Bone marrow (tissue), 2 donors: Measurements from ENCODE around the gene LRRC23.
"Not testable (repeated sequence)": the region's sequence is repeated elsewhere in the genome, so short reads cannot be mapped to it uniquely, and the experiment has no call there.

ENCODE experiments used
- DNase-seq, 2 donors: peaks; one replicate each; lab custom pipeline; 2025; lab: John Stamatoyannopoulos, UW

LRRC23 gene

GRCh38 chr12:6872073-6873048, 32.3 kb upstream of the LRRC23 start:
- DNase-seq: peak; percentile 29 to 62

DNA sequence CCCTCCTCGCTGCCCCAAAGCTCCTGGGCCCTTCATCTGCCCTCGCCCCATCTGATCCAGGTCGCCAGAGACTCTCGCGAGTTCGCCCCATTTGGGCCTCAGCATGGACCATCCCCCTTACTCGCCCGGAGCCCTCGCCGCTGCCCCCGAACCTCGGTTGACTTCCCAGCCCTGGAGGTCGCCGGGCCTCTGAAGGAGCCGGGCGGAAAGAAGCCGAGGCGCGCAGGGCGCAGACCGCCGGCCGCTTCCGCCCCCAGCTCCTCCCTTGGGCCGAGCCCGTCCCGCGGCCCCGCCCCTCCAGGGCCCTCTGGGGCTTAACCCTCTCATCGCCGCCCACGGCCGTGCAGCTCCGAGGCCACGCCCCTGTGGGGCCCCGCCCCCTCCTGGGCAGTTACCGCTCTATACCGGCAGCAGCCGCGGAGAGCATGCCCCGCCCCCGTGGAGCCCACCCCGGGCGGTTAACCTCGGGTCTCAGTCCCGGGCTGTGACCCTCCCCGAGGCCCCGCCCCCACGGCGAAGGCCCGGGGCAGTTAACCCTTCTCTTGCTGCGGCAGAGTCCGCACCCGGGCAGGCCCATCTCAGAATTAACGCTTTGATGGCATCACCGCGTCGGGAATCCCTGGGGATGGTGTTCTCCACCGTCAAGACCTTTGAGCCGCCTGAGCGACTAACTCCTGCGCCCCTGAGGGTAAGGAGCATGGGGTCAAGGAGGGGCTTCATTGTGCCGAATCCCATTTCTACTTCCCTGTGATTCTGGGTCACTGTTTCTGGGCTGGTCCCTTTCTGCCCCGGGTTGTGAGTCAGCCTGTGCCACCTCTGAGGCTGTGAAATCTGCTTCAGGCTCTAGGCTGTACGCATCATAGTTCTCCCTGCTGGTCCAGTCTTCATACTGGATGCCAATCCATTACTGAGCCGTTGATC, 31.3 kb upstream of the LRRC23 start, which contains the start of gene SPSB2:
SPSB2 (minus strand) TSS at position 210 of the 921 bp plus-strand sequence. CDS start 402 bp downstream, outside the sequence.
- DNase-seq: peak; percentile 88

DNA sequence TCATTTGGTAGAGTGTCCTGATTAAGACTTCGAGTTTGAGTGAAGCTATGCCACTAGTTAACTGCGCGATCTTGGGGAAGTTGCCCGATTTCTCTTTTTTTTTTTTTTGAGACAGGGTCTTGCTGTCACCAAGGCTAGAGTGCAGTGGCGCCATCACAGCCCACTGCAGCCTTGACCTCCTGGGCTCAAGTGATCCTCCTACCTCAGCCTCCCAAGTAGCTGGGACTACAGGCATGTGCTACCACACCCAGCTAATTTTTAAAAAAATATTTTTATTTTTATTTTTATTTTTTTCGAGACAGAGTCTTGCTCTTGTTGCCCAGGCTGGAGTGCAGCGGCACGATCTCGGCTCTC, 30.6 kb upstream of the LRRC23 start:
- not testable (repeated sequence) for DNase-seq

DNA sequence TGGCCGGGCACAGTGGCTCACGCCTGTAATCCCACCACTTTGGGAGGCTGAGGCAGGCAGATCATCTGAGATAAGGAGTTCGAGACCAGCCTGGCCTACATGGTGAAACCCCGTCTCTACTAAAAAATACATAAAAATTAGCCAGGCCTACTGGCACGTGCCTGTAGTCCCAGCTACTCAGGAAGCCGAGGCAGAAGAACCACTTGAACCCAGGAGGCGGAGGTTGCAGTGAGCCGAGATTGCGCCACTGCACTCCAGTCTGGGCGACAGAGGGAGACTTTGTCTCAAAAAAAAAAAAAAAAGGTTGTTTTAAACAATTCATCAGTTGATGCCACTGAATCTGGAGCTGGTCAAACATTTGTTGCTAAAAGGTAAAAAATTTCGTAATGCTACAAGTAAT, 24.8 kb upstream of the LRRC23 start:
- DNase-seq: not testable (repeated sequence)

DNA sequence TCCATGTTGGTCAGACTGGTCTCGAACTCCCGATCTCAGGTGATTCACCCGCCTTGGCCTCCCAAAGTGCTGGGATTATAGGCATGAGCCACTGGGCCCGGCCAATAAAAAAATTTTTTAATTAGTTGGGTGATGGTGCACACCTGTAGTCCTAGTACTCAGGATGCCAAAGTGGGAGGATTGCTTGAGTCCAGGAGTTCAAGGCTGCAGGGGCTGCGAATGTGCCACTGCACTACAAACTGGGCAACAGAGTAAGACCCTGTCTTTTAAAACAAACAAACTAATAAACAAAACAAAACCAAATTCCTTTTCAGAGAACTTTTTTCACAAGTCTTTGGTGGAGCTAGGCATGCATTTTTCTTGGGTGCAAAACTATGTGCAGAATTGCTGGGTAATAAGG, 21.4 kb upstream of the LRRC23 start:
- DNase-seq: no peak

DNA sequence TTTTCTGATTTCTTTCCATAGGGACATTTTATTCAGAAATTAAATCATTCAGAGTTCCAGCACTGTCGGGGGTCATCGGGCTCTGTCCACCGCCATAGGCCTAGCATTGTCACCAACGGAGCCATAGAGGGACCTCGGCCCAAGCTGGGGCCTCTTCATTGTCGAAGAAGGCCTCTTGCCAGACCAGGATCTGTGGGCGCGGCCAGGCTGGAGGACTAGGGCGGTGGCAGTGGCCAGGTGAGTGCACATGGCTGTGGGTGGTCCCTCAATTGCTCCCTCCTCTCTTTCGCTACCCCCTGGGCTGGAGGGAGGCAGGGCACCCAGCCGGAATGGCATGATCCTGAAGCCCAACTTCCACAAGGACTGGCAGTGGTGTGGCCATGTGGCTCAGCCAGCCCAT, 20.9 kb upstream of the LRRC23 start:
- no peak for DNase-seq

- no peak for DNase-seq
These were observed 20.1 kb upstream of the LRRC23 start for GRCh38 chr12:6884539-6884938.

GRCh38 chr12:6886206-6886999, 18.2 kb upstream of the LRRC23 start:
- DNase-seq: not testable (repeated sequence)

- DNase-seq: no peak
These were observed 17.2 kb upstream of the LRRC23 start for GRCh38 chr12:6887460-6887859.

DNA sequence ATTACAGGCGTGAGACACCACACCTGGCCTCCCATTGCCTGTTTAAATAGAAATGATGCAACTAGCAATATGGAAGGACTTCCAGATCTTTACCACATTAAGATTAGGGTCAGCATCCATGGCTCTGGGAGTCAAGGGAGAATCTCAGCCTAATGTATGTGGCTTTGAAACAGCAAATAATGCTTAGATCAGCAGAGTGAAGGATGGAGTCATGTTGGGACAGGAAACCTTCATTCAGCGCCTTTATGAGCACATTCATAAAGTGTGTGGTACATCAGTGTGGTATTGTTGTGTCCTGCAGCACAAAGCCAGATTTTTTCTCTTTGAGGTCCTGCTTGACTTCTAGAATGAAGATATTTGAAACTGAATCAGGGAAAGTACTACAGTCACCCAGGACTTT, 16.3 kb upstream of the LRRC23 start:
- no peak for DNase-seq

- DNase-seq: not testable (repeated sequence)
These were observed 15.8 kb upstream of the LRRC23 start for GRCh38 chr12:6888794-6889193.

DNA sequence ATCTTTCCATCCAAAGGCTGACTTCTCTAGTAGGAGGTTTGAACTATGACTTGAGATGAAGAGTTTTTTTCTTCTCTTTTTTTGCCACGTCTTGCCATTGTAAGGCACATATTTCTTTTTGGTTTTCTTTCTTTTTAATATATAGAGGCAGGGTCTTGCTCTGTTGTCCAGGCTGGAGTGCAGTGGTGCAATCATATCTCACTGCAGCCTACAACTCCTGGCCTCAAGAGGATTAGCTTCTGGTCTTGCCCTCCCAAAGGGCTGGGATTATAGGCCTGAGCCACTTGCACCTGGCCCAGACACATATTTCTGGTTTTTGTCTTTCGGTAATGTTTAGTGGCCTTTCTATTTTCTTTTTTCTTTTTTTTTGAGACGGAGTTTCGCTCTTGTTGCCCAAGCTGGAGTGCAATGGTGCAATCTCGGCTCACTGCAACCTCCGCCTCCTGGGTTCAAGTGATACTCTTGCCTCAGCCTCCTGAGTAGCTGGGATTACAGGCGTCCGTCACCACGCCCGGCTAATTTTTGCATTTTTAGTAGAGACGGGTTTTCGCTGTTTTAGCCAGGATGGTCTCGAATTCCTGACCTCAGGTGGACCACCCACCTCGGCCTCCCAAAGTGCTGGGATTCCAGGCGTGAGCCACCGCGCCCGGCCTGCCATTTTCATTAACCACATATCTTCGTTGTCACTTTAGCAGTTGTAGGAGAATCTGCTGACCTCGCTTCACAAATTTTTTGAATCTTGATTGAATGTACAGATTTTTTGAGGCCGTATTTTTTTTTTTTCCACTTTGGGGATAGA, 14.6 kb upstream of the LRRC23 start:
- not testable (repeated sequence) for DNase-seq

GRCh38 chr12:6890789-6891645, 13.6 kb upstream of the LRRC23 start:
- DNase-seq: peak; percentile 94 to 100

GRCh38 chr12:6891646-6892001, 13.0 kb upstream of the LRRC23 start:
- DNase-seq: no peak

DNA sequence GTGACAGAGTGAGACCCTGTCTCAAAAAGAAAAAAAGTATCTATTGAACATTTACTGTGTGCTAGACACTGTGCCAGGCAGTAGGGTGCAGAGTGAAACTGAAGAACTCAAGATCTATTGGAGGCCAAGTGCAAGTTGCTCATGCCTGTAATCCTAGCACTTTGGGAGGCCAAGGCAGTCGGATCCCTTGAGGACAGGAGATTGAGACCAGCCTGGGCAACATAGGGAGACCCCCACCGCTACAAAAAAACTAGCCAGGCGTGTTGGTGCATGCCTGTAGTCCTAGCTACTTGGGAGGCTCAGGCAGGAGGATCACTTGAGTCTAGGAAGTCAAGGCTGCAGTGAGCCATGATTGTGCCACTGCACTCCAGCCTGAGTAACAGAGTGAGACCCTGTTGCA, 11.9 kb upstream of the LRRC23 start:
- not testable (repeated sequence) for DNase-seq

DNA sequence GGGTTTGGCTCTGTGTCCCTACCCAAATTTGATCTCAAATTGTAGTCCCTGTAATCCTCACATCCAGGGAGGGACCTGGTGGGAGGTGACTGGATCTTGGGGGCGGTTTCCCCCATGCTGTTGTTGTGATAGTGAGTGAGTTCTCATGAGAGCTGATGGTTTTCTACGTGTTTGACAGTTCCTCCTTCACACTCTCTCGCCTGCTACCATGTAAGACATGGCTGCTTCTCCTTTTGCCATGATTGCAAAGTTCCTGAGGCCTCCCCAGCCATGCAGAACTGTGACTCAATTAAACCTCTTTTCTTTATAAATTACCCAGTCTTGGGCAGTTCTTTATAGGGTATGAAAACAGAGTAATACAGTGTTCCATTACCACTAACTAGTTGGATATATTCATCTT, 10.3 kb upstream of the LRRC23 start:
- no peak for DNase-seq

DNA sequence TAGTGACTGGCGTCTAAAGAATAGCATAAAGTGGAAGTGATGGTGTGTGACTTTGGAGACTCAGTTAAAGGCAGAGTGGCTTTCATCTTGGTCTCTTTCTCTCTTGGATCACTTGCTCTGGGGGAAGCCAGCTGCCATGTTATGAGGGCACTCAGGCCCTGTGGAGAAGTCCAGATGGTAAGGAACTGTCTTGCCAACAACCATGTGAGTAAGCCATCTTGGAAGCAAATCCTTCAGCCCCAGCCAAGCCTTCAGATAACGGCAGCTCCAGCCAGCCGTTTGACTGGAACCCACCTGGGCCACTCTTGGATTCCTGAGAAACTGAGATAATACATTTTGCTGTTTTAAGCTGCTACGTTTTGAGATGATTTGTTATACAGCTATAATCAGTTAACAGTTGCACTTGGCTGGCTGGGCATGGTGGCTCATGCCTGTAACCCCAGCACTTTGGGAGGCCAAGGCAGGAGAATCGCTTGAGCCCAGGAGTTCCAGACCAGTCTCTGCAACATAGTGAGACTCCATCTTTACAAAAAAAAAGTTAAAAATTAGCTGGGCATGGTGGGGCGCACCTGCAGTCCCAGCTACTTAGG, 7.7 kb upstream of the LRRC23 start:
- DNase-seq: no peak

DNA sequence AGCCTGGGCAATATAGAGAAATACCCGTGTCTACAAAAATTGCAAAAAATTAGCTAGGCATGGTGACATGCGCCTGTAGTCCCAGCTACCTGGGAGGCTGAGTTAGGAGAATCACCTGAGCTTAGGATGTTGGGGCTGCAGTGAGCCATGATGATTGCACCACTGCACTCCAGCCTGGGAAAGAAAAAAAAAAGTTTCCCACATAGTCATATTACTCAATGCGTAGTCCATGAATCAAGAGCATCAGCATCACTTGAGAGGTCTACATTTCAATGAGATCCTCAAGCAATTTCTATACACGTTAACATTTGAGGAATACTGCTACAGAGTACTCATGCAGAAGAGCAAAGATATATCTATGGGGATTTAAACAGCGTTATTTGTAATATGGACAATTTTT, 5.2 kb upstream of the LRRC23 start:
- no peak for DNase-seq

GRCh38 chr12:6899837-6900519, 4.6 kb upstream of the LRRC23 start:
- DNase-seq: peak; percentile 22 to 71
